ENCODE data around the gene TENM4.

TENM4 gene

GRCh38 chr11:79427126-79427525 is 13.7 kb downstream of the TENM4 start (continued):
- TF ChIP-seq REST (tag by site-specific recombination; IDR thresholded peaks at IDR 0.05), result no peak
- no peak for TF ChIP-seq FEZF1 (tag by site-specific recombination; IDR thresholded peaks at IDR 0.05)
- TF ChIP-seq ZNF18 (tag by site-specific recombination; IDR thresholded peaks at IDR 0.05), result no peak
- TF ChIP-seq ZXDB (tag by site-specific recombination; IDR thresholded peaks at IDR 0.05), result no peak
- TF ChIP-seq ZNF623 (tag by site-specific recombination; IDR thresholded peaks at IDR 0.05), result no peak

GRCh38 chr11:79425463-79425862 is 15.4 kb downstream of the TENM4 start:
- no peaks in the 10 kb centered on the region for H3K9me3 ChIP-seq (ENCODE audit: control insufficient read depth, insufficient read depth, low read depth, low read length)
- no peak overlapping the region for H3K27ac ChIP-seq (ENCODE audit: extremely low read depth, low read depth, low read length)
- CTCF ChIA-PET, result interaction anchor here (0.7 kb wide), 1 partner anchor 16 kb away, joined by 3 read pairs; no protein-coding TSS in a partner anchor
- no peaks in the 10 kb centered on the region for H3K36me3 ChIP-seq (ENCODE audit: control insufficient read depth in 2 of 2, insufficient read depth in 1 of 2, low read length in 2 of 2)
- POLR2A ChIA-PET, result no interaction called here
- H3K4me3 ChIP-seq (ENCODE audit: low read depth, low read length), result no peak overlapping the region
- TF ChIP-seq GLI2 (tag by site-specific recombination; IDR thresholded peaks at IDR 0.05; ENCODE audit: borderline replicate concordance, low read depth) (no peak), SP3 (tag by site-specific recombination; IDR thresholded peaks at IDR 0.05) (no peak), ZNF701 (tag by site-specific recombination; IDR thresholded peaks at IDR 0.05) (no peak), ZNF558 (tag by site-specific recombination; IDR thresholded peaks at IDR 0.05) (no peak), SALL2 (tag by site-specific recombination; IDR thresholded peaks at IDR 0.05; ENCODE audit: borderline replicate concordance) (no peak), PBX3 (CRISPR knock-in tag; IDR thresholded peaks at IDR 0.05) (no peak), ZNF548 (tag by site-specific recombination; IDR thresholded peaks at IDR 0.05) (no peak), ZNF670 (tag by site-specific recombination; IDR thresholded peaks at IDR 0.05; ENCODE audit: low read depth) (no peak), ZBTB20 (tag by site-specific recombination; IDR thresholded peaks at IDR 0.05) (no peak), ZSCAN5A (tag by site-specific recombination; IDR thresholded peaks at IDR 0.05) (no peak), INSM2 (tag by site-specific recombination; IDR thresholded peaks at IDR 0.05) (no peak), ZNF580 (tag by site-specific recombination; IDR thresholded peaks at IDR 0.05) (no peak), ZNF423 (tag by site-specific recombination; IDR thresholded peaks at IDR 0.05) (no peak)
- no peaks in the 10 kb centered on the region for H3K4me1 ChIP-seq (ENCODE audit: control insufficient read depth, insufficient read depth, low read length)
